Panc1 (cell line): Measurements from ENCODE around the gene FGGY. TPM values are rescaled to one million over a fixed set of nuclear protein-coding genes. Genes with fewer than 3 reads are reported as not detected.

Source experiments
- ATAC-seq: fragments of 200-7000 bp; cut with Tn5 transposase; 2 replicates; pipeline ENCODE4 v1.9.1; 2020; ENCODE audit warnings: mild to moderate bottlenecking, moderate library complexity
- BruUV-seq: library from RNA; stranded (reverse); fragments of 400-500 nt; replicated peaks from 2 replicates; lab custom pipeline; 2021; lab: Mats Ljungman, UMichigan
- CTCF ChIA-PET: fragments of 300-600 bp; sonication (Branson Sonifier 250); formaldehyde crosslinking; loops from one replicate; lab custom pipeline; 2022; ENCODE audit warnings: antibody characterized with exemption; lab: Charles Lee
- POLR2A ChIA-PET: fragments of 300-600 bp; sonication (Branson Sonifier 250); formaldehyde crosslinking; loops from one replicate; lab custom pipeline; 2022; ENCODE audit warnings: antibody characterized with exemption; lab: Charles Lee
- DNase-seq: peaks from one replicate; pipeline ENCODE4 v3.0.0-alpha.2; 2010; ENCODE audit warnings: low read depth, low spot score
- H3K27ac ChIP-seq: 2 replicates; pipeline ENCODE4 v1.5.1; 2011; ENCODE audit warnings: mild to moderate bottlenecking, low read length, inconsistent platforms
- H3K27me3 ChIP-seq: fragments of 200-500 bp; sonication (Bioruptor generic); 2 replicates; pipeline ENCODE4 v1.6.0; 2014; ENCODE audit warnings: low read length, inconsistent platforms; ENCODE audit not compliant: control insufficient read depth, insufficient read depth
- H3K36me3 ChIP-seq: fragments of 200-500 bp; sonication (Bioruptor generic); 2 replicates; pipeline ENCODE4 v1.5.1; 2014; ENCODE audit warnings: inconsistent platforms, mild to moderate bottlenecking, low read length, moderate library complexity; ENCODE audit not compliant: control insufficient read depth, insufficient read depth
- H3K4me1 ChIP-seq: 2 replicates; pipeline ENCODE4 v1.5.1; 2011; ENCODE audit warnings: inconsistent platforms, mild to moderate bottlenecking, low read length, moderate library complexity; ENCODE audit not compliant: control insufficient read depth, insufficient read depth
- H3K4me3 ChIP-seq, 2 experiments: 2 replicates each; pipeline ENCODE4 v1.5.1; 2011 to 2012; ENCODE audit warnings: low read depth in 2 of 2, low read length in 2 of 2, mild to moderate bottlenecking in 2 of 2, inconsistent platforms in 1 of 2, moderate library complexity in 1 of 2
- H3K9me3 ChIP-seq: fragments of 200-500 bp; sonication (Bioruptor generic); 2 replicates; pipeline ENCODE4 v1.5.1; 2014; ENCODE audit warnings: low read depth, mild to moderate bottlenecking, inconsistent platforms, low read length, moderate library complexity; ENCODE audit not compliant: control insufficient read depth, insufficient read depth
- CTCF ChIP-seq: fragments of 450-650 bp; IDR thresholded peaks from 2 replicates; pipeline ENCODE4 v1.5.1; 2017; ENCODE audit warnings: mild to moderate bottlenecking
- POLR2AphosphoS5 ChIP-seq: IDR thresholded peaks from 2 replicates; pipeline ENCODE4 v1.6.1; 2012; ENCODE audit warnings: mild to moderate bottlenecking, low read depth, low read length, moderate library complexity
- REST ChIP-seq, 2 experiments: IDR thresholded peaks; 2 replicates each; pipeline ENCODE4 v1.6.1; 2011 to 2012; ENCODE audit warnings: low read depth in 2 of 2, control low read depth in 1 of 2, low read length in 1 of 2, mild to moderate bottlenecking in 1 of 2, moderate library complexity in 1 of 2; ENCODE audit not compliant: insufficient read depth in 1 of 2
- SIN3A ChIP-seq: IDR thresholded peaks from 2 replicates; pipeline ENCODE4 v1.6.1; 2012; ENCODE audit warnings: low read depth, mild to moderate bottlenecking, low read length, moderate library complexity, borderline replicate concordance; ENCODE audit not compliant: insufficient read depth
- TCF7L2 ChIP-seq: IDR thresholded peaks from 2 replicates; pipeline ENCODE4 v1.6.1; 2011; ENCODE audit warnings: mild to moderate bottlenecking, low read depth, low read length, inconsistent platforms
- in situ Hi-C: cut with HindIII; loops from 2 replicates; pipeline ENCODE4 v1.10.0; 2016; ENCODE audit warnings: low sequenced_read_pairs, low pct_unique_long_range_greater_than_20kb
- intact Hi-C: fragments of 100-400 bp; cut with micrococcal nuclease; formaldehyde crosslinking; loops from one replicate; pipeline ENCODE4 v1.10.0; 2022; ENCODE audit not compliant: unreplicated experiment
- total RNA-seq: library from RNA; stranded (reverse); gene quantifications from one replicate; pipeline ENCODE4 v1.2.1, GENCODE V29; 2021; ENCODE audit not compliant: unreplicated experiment

FGGY gene
- total RNA-seq, 1 experiment from 2014 or later: 15.5 TPM

- BruUV-seq: no TSS peak
- H3K27me3 ChIP-seq: no peaks in the 10 kb centered on the region
- H3K4me1 ChIP-seq: no peaks in the 10 kb centered on the region
- H3K4me3 ChIP-seq: no peak overlapping the region
- no peaks in the 10 kb centered on the region for H3K36me3 ChIP-seq
- no peak for ATAC-seq
- in situ Hi-C loops (no loop called here), intact Hi-C loops (no loop called here)
- H3K9me3 ChIP-seq: no peaks in the 10 kb centered on the region
- no peak for TF ChIP-seq POLR2AphosphoS5
- no peak for TF ChIP-seq CTCF
- TF ChIP-seq TCF7L2: no peak
- no peak for TF ChIP-seq REST (IDR thresholded peaks at IDR 0.05; ENCODE audit: insufficient read depth in 1 of 2, low read depth in 2 of 2, low read length in 1 of 2)
- no peak for TF ChIP-seq SIN3A
- ChIA-PET CTCF (no interaction called here), POLR2A (no interaction called here)
- DNase-seq: no peak
- H3K27ac ChIP-seq: no peak overlapping the region
These were observed 407.8 kb downstream of the FGGY start for GRCh38 chr1:59704716-59705115.

- Histone ChIP-seq H3K9me3 (no peaks in the 10 kb centered on the region), H3K36me3 (no peaks in the 10 kb centered on the region), H3K4me1 (no peaks in the 10 kb centered on the region), H3K4me3 (no peak overlapping the region), H3K27ac (no peak overlapping the region), H3K27me3 (no peaks in the 10 kb centered on the region)
- intact Hi-C loops (no loop called here), in situ Hi-C loops (no loop called here)
- TF ChIP-seq POLR2AphosphoS5: no peak
- no peak for TF ChIP-seq SIN3A
- TF ChIP-seq TCF7L2: no peak
- TF ChIP-seq REST (IDR thresholded peaks at IDR 0.05; ENCODE audit: insufficient read depth in 1 of 2, low read depth in 2 of 2, low read length in 1 of 2): no peak
- TF ChIP-seq CTCF: no peak
- ATAC-seq (no peak), DNase-seq (no peak)
- POLR2A ChIA-PET: no interaction called here
- BruUV-seq: no TSS peak
- CTCF ChIA-PET: no interaction called here
These were observed 408.8 kb downstream of the FGGY start for GRCh38 chr1:59705466-59706302.
